ENCODE results near the gene DDX42. TPM values are rescaled to one million over a fixed set of nuclear protein-coding genes. Genes with fewer than 3 reads are reported as not detected.

Gene DDX42
- total and polyA plus RNA-seq, 2 of the 13 experiments (the other 11 are each of a cell fraction or from before 2014, with no cell fraction given), result 87.2 to 92.9 TPM

DNA sequence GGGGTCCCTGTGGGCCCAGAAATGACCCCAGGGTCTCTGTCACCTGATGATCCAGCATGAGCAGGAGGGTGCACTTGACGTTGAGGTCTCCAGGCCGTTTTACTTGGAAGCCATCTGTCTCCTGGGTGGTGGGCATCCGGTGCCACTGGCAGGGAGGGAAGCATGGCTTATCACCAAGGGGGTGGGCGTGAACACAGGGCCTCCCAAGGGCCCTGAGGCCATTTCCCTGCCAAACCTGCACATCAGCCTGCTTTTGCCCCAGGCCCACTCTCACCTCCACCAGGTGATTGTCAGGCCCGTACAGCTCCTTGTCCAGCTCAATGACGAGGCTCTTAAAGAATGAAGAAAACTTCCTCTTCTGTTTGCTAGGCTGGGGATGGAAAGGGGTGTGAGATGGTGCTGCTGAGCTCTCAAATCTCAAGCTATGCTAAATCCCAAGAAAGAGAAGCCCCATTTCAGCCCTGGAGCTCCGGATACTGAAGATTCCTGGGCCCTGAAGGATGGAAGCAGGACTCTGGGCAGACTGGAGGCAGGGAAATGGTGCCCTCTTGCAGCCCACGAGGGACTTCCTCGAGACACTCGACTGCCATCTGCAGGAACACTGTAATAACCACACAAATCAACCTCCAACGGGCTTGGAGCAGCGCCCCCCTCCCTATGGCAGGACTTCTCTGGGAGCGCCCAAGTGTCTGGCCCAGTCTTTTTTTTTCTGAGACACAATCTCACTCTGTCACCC, 60.6 kb downstream of the DDX42 start (continued):
- TF ChIP-seq, protein P1, sequence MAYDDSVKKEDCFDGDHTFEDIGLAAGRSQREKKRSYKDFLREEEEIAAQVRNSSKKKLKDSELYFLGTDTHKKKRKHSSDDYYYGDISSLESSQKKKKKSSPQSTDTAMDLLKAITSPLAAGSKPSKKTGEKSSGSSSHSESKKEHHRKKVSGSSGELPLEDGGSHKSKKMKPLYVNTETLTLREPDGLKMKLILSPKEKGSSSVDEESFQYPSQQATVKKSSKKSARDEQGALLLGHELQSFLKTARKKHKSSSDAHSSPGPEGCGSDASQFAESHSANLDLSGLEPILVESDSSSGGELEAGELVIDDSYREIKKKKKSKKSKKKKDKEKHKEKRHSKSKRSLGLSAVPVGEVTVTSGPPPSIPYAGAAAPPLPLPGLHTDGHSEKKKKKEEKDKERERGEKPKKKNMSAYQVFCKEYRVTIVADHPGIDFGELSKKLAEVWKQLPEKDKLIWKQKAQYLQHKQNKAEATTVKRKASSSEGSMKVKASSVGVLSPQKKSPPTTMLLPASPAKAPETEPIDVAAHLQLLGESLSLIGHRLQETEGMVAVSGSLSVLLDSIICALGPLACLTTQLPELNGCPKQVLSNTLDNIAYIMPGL (CRISPR knock-in tag; IDR thresholded peaks at IDR 0.05; ENCODE audit: borderline replicate concordance in 1 of 2, low read depth in 1 of 2), result peak; percentile 66 to 89; a peak in 3 of 4 replicates
- 0 out of 2 replicates have a peak, but pooled peaks have one; percentile 16 for TF ChIP-seq MED1 (CRISPR knock-in tag; IDR thresholded peaks at IDR 0.05)
- TF ChIP-seq MAZ (IDR thresholded peaks at IDR 0.05; ENCODE audit: borderline replicate concordance, low read depth, low read length), result 0 out of 2 replicates have a peak, but pooled peaks have one; percentile 57
- TF ChIP-seq MAZ (CRISPR knock-in tag; IDR thresholded peaks at IDR 0.05; ENCODE audit: low read depth), result no peak
- TF ChIP-seq RAD21 (CRISPR knock-in tag; IDR thresholded peaks at IDR 0.05), result peak; percentile 64
- no peak for TF ChIP-seq GATAD2A (CRISPR knock-in tag; IDR thresholded peaks at IDR 0.05)
- TF ChIP-seq ZNF451 (CRISPR knock-in tag; IDR thresholded peaks at IDR 0.05), result peak; percentile 54; the same call in 1 of the 2 replicates
- TF ChIP-seq STAG1 (CRISPR knock-in tag; IDR thresholded peaks at IDR 0.05), result peak; percentile 56
- TF ChIP-seq PRDM15 (CRISPR knock-in tag; IDR thresholded peaks at IDR 0.05), result peak; percentile 60; the same call in 1 of the 2 replicates
